HEK293 (cell line): ENCODE measurements around the gene MDGA2.

Experiments
- BCL11A ChIP-seq: fragments of 450-650 bp; formaldehyde crosslinking; IDR thresholded peaks from 2 replicates; pipeline ENCODE4 v1.5.1; 2016; ENCODE audit warnings: low read depth, missing biosample characterization, missing genetic modification characterization
- OVOL3 ChIP-seq: fragments of 450-650 bp; formaldehyde crosslinking; IDR thresholded peaks from 2 replicates; pipeline ENCODE4 v1.5.1; 2016; ENCODE audit warnings: missing biosample characterization, missing genetic modification characterization
- REPIN1 ChIP-seq: fragments of 450-650 bp; formaldehyde crosslinking; IDR thresholded peaks from 2 replicates; pipeline ENCODE4 v1.5.1; 2017; ENCODE audit warnings: missing biosample characterization, missing genetic modification characterization, low read depth
- SP3 ChIP-seq: fragments of 450-650 bp; formaldehyde crosslinking; IDR thresholded peaks from 2 replicates; pipeline ENCODE4 v1.5.1; 2016; ENCODE audit warnings: missing biosample characterization, missing genetic modification characterization
- ZEB2 ChIP-seq: fragments of 450-650 bp; formaldehyde crosslinking; IDR thresholded peaks from 2 replicates; pipeline ENCODE4 v1.5.1; 2016; ENCODE audit warnings: missing biosample characterization, missing genetic modification characterization
- ZNF140 ChIP-seq: fragments of 450-650 bp; formaldehyde crosslinking; IDR thresholded peaks from 2 replicates; pipeline ENCODE4 v1.5.1; 2016; ENCODE audit warnings: missing biosample characterization, missing genetic modification characterization
- ZNF239 ChIP-seq: fragments of 450-650 bp; formaldehyde crosslinking; IDR thresholded peaks from 2 replicates; pipeline ENCODE4 v1.5.1; 2016; ENCODE audit warnings: missing biosample characterization, missing genetic modification characterization
- ZNF274 ChIP-seq, 2 experiments: fragments of 200-500 bp in 1 of 2; fragments of 450-650 bp in 1 of 2; sonication (Bioruptor generic) in 1 of 2; formaldehyde crosslinking in 1 of 2; IDR thresholded peaks; 2 replicates each; pipeline versions ENCODE4 v1.5.1 to v1.6.1; 2014 to 2016; ENCODE audit warnings: borderline replicate concordance in 1 of 2, inconsistent platforms in 1 of 2, low read length in 1 of 2, missing biosample characterization in 1 of 2, missing genetic modification characterization in 1 of 2
- ZNF302 ChIP-seq: fragments of 450-650 bp; formaldehyde crosslinking; IDR thresholded peaks from 2 replicates; pipeline ENCODE4 v1.5.1; 2016; ENCODE audit warnings: missing biosample characterization, missing genetic modification characterization, low read depth
- ZNF423 ChIP-seq: fragments of 450-650 bp; formaldehyde crosslinking; IDR thresholded peaks from 2 replicates; pipeline ENCODE4 v1.5.1; 2016; ENCODE audit warnings: missing biosample characterization, missing genetic modification characterization
- ZNF777 ChIP-seq: fragments of 450-650 bp; formaldehyde crosslinking; IDR thresholded peaks from 2 replicates; pipeline ENCODE4 v1.5.1; 2017; ENCODE audit warnings: missing biosample characterization, missing genetic modification characterization, borderline replicate concordance
- TF ChIP-seq, protein P1 (sequence below): fragments of 450-650 bp; formaldehyde crosslinking; IDR thresholded peaks from 2 replicates; pipeline ENCODE4 v1.5.1; 2016; ENCODE audit warnings: missing biosample characterization, missing genetic modification characterization
- TF ChIP-seq, protein P2 (sequence below): fragments of 450-650 bp; formaldehyde crosslinking; IDR thresholded peaks from 2 replicates; pipeline ENCODE4 v1.5.1; 2016; ENCODE audit warnings: missing biosample characterization, missing genetic modification characterization
- TF ChIP-seq, protein P3 (sequence below): fragments of 450-650 bp; formaldehyde crosslinking; conservative IDR thresholded peaks from 2 replicates; pipeline ENCODE4 v1.5.1; 2016; ENCODE audit warnings: low read depth, missing biosample characterization, missing genetic modification characterization

DNA sequence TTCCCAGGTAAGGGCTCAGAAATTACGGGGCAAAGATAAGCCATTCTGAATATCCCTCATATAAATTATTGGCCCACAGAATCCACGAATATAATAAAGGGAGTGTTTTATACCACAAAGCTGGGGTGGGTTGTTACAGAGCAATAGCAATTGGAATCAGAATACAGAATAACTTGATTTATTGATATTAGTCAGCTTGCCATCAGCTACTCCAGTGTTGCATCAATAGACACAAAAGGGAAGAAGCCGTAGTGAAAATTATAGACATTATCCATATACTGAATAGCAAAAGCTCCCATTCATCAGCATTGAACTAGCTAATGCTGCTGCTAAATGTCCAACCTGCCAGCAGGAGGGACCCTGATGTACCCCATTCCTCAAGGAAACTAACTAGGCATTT is 18.3 kb downstream of the MDGA2 start:
- no peak for TF ChIP-seq ZNF302 (tag by site-specific recombination)
- TF ChIP-seq, protein P1, sequence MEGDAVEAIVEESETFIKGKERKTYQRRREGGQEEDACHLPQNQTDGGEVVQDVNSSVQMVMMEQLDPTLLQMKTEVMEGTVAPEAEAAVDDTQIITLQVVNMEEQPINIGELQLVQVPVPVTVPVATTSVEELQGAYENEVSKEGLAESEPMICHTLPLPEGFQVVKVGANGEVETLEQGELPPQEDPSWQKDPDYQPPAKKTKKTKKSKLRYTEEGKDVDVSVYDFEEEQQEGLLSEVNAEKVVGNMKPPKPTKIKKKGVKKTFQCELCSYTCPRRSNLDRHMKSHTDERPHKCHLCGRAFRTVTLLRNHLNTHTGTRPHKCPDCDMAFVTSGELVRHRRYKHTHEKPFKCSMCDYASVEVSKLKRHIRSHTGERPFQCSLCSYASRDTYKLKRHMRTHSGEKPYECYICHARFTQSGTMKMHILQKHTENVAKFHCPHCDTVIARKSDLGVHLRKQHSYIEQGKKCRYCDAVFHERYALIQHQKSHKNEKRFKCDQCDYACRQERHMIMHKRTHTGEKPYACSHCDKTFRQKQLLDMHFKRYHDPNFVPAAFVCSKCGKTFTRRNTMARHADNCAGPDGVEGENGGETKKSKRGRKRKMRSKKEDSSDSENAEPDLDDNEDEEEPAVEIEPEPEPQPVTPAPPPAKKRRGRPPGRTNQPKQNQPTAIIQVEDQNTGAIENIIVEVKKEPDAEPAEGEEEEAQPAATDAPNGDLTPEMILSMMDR = no peak
- TF ChIP-seq, protein P2, sequence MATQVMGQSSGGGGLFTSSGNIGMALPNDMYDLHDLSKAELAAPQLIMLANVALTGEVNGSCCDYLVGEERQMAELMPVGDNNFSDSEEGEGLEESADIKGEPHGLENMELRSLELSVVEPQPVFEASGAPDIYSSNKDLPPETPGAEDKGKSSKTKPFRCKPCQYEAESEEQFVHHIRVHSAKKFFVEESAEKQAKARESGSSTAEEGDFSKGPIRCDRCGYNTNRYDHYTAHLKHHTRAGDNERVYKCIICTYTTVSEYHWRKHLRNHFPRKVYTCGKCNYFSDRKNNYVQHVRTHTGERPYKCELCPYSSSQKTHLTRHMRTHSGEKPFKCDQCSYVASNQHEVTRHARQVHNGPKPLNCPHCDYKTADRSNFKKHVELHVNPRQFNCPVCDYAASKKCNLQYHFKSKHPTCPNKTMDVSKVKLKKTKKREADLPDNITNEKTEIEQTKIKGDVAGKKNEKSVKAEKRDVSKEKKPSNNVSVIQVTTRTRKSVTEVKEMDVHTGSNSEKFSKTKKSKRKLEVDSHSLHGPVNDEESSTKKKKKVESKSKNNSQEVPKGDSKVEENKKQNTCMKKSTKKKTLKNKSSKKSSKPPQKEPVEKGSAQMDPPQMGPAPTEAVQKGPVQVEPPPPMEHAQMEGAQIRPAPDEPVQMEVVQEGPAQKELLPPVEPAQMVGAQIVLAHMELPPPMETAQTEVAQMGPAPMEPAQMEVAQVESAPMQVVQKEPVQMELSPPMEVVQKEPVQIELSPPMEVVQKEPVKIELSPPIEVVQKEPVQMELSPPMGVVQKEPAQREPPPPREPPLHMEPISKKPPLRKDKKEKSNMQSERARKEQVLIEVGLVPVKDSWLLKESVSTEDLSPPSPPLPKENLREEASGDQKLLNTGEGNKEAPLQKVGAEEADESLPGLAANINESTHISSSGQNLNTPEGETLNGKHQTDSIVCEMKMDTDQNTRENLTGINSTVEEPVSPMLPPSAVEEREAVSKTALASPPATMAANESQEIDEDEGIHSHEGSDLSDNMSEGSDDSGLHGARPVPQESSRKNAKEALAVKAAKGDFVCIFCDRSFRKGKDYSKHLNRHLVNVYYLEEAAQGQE = no peak
- no peak for TF ChIP-seq REPIN1 (tag by site-specific recombination)
- TF ChIP-seq, protein P3, sequence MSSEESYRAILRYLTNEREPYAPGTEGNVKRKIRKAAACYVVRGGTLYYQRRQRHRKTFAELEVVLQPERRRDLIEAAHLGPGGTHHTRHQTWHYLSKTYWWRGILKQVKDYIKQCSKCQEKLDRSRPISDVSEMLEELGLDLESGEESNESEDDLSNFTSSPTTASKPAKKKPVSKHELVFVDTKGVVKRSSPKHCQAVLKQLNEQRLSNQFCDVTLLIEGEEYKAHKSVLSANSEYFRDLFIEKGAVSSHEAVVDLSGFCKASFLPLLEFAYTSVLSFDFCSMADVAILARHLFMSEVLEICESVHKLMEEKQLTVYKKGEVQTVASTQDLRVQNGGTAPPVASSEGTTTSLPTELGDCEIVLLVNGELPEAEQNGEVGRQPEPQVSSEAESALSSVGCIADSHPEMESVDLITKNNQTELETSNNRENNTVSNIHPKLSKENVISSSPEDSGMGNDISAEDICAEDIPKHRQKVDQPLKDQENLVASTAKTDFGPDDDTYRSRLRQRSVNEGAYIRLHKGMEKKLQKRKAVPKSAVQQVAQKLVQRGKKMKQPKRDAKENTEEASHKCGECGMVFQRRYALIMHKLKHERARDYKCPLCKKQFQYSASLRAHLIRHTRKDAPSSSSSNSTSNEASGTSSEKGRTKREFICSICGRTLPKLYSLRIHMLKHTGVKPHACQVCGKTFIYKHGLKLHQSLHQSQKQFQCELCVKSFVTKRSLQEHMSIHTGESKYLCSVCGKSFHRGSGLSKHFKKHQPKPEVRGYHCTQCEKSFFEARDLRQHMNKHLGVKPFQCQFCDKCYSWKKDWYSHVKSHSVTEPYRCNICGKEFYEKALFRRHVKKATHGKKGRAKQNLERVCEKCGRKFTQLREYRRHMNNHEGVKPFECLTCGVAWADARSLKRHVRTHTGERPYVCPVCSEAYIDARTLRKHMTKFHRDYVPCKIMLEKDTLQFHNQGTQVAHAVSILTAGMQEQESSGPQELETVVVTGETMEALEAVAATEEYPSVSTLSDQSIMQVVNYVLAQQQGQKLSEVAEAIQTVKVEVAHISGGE (tag by site-specific recombination) = no peak
- no peak for TF ChIP-seq ZEB2 (tag by site-specific recombination)
- no peak for TF ChIP-seq ZNF777 (tag by site-specific recombination)
- no peak for TF ChIP-seq ZNF423 (tag by site-specific recombination)
- no peak for TF ChIP-seq SP3 (tag by site-specific recombination)
- TF ChIP-seq BCL11A (tag by site-specific recombination) = no peak
- no peak for TF ChIP-seq ZNF140 (tag by site-specific recombination)
- TF ChIP-seq OVOL3 (tag by site-specific recombination) = no peak
- TF ChIP-seq ZNF274 (IDR thresholded peaks at IDR 0.05; ENCODE audit: low read length) = no peak
- no peak for TF ChIP-seq ZNF274 (tag by site-specific recombination; IDR thresholded peaks at IDR 0.05; ENCODE audit: borderline replicate concordance)
- TF ChIP-seq ZNF239 (tag by site-specific recombination) = no peak
